Sigmoid colon (tissue), 3 donors: ENCODE data around the gene RBM47.

Experiments
- CTCF ChIP-seq, 4 experiments: fragments of 450-650 bp in 3 of 4; fragments of 200-600 bp in 1 of 4; IDR thresholded peaks; one replicate each; pipeline ENCODE4 v1.5.1; 2016 to 2019; ENCODE audit warnings: antibody characterized with exemption in 4 of 4, mild to moderate bottlenecking in 3 of 4, moderate library complexity in 2 of 4
- POLR2A ChIP-seq, 2 donors: fragments of 450-650 bp; IDR thresholded peaks; one replicate each; pipeline ENCODE4 v1.6.1; 2016; ENCODE audit warnings: antibody characterized with exemption in 2 of 2, mild to moderate bottlenecking in 2 of 2, moderate library complexity in 2 of 2

- TF ChIP-seq POLR2A (IDR thresholded peaks at IDR 0.05), result no peak
- no peak for TF ChIP-seq CTCF (IDR thresholded peaks at IDR 0.05)
Measured at GRCh38 chr4:40587351-40587750, 42.3 kb downstream of the RBM47 start.
